Hematopoietic multipotent progenitor cell treated with erythropoietin and hydrocortisone succinate and interleukin-3 and kit ligand, for 15 days (in vitro differentiated cells): ENCODE data around the gene FAM184A.
"Not testable (repeated sequence)": the region's sequence is repeated elsewhere in the genome, so short reads cannot be mapped to it uniquely, and the experiment has no call there.

Experiments
- DNase-seq: peaks from one replicate; pipeline ENCODE4 v3.0.0-alpha.2; 2015; ENCODE audit warnings: low spot score

The FAM184A gene, protein sequence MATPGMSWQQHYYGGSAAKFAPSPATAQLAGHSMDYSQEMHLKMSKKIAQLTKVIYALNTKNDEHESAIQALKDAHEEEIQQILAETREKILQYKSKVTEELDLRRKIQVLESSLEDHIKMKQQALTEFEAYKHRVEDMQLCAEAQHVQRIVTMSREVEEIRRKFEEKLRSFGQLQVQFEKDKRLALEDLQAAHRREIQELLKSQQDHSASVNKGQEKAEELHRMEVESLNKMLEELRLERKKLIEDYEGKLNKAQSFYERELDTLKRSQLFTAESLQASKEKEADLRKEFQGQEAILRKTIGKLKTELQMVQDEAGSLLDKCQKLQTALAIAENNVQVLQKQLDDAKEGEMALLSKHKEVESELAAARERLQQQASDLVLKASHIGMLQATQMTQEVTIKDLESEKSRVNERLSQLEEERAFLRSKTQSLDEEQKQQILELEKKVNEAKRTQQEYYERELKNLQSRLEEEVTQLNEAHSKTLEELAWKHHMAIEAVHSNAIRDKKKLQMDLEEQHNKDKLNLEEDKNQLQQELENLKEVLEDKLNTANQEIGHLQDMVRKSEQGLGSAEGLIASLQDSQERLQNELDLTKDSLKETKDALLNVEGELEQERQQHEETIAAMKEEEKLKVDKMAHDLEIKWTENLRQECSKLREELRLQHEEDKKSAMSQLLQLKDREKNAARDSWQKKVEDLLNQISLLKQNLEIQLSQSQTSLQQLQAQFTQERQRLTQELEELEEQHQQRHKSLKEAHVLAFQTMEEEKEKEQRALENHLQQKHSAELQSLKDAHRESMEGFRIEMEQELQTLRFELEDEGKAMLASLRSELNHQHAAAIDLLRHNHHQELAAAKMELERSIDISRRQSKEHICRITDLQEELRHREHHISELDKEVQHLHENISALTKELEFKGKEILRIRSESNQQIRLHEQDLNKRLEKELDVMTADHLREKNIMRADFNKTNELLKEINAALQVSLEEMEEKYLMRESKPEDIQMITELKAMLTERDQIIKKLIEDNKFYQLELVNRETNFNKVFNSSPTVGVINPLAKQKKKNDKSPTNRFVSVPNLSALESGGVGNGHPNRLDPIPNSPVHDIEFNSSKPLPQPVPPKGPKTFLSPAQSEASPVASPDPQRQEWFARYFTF

GRCh38 chr6:119078376-119079282, at the start of gene FAM184A:
Gene FAM184A (minus strand): TSS chr6:119078664. CDS start chr6:119078299, 365 bp downstream.
- peak; percentile 40 for DNase-seq

DNA sequence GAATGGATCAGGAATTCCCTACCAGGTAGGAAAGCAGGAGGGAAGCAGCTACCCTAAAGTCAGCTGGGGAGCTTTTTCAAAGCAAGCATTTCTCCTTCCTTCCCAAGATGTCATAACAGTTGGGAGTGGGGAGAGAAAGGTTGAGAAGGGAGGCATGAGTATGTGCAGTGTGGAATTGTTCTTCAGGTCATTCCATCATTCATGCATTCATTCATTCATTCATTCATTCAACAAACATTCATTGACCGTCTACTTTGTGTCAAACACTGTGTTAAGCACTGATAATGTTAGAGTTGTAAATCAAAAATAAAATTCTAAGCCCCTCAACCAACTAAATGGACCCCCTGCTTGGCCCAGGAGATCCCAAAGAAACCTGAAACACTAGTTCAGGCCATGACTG, 49.2 kb upstream of the FAM184A start:
- no peak for DNase-seq

DNA sequence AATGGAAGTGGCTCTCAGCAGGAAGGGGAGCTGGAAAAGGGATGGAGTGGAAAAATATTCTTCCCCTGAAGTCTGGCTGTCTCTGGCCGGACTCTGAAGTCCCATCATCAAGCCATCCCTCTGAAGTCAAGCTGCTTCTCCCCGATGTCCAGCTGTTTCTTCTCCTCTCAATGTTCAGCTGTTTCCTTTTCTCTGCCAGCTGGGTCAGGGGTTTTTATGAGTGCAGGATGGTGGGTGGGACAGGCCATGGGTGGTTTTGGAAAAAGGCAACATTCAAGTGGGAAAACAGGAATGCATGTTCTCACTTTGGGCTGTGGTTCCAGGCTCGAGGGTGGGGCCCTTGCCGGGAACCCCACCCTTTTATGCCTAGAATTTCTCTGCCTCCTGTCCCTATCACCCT, 48.4 kb upstream of the FAM184A start:
- no peak for DNase-seq

GRCh38 chr6:119126140-119126539, 47.7 kb upstream of the FAM184A start:
- DNase-seq, result no peak

DNA sequence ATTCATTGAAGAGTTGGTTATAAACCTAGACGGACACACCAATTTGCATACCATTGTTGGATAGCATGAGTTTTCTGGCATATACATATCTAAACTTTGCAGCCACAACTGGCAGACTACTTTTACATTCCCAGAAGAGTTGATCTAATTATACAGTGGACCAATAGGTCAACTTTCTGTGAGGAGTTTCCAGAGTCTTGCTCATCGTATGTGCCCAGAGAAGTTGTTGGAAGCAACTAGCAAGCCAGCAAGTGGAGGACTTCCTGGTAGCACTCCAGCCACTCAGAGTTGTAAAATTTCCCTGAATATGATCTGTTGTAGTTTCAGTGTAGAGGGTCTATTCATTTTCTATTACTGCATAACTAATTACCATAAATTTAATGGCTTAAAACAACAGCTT, 47.1 kb upstream of the FAM184A start:
- no peak for DNase-seq

DNA sequence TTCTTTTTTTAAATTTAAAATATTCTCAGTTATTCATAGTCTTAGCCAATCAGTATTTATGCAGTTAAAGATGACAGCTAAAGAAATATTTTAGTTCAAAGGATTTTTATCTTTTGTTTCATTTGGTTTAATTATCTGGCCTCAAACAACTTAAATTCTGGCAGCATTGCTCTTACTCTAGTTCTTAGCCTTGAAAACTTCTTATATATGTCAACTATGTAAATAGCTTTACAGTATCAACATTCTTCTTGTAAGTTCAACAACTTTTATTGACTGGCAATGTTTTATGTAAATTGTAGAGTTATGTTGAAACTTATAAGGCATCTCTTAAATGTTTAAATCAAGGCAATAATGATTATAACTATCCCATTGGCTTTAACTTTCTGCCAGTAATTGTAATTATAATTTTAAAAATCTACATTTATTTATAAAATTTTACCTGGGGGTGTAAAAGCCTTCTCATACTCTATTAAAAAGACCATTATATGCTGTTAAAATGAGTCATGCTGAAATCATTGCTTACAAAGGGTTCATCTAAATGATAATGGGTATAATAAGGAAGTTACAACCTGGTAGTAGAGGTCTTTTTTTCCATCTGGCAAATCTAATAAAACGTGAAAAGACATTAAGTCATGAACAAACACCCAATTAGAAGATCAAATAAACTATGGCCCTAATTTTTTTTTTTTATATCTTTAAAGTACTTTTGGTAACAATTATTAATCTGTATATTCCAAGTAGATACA, 45.8 kb upstream of the FAM184A start:
- DNase-seq, result no peak

DNA sequence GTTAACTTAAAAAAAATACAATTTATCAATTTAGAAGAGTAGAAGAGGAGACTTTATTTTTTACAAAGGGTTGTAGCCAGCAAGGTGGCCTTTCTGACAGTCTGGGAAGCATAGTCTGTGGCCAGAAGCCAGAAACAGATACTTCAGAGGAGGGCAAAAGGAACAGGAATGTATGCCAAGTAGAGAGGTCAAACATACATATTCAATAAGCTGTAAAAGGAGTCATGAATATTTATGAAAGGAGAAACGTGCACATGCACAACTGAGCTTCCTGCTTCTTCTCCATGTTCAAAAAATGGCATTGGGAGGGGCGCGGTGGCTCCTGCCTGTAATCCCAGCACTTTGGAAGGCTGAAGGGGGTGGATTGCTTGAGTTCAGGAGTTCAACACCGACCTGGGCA, 43.9 kb upstream of the FAM184A start:
- DNase-seq, result no peak

- DNase-seq, result no peak
Measured at GRCh38 chr6:119121367-119121766, 42.9 kb upstream of the FAM184A start.

- no peak for DNase-seq
Measured at GRCh38 chr6:119119989-119120388, 41.5 kb upstream of the FAM184A start.

DNA sequence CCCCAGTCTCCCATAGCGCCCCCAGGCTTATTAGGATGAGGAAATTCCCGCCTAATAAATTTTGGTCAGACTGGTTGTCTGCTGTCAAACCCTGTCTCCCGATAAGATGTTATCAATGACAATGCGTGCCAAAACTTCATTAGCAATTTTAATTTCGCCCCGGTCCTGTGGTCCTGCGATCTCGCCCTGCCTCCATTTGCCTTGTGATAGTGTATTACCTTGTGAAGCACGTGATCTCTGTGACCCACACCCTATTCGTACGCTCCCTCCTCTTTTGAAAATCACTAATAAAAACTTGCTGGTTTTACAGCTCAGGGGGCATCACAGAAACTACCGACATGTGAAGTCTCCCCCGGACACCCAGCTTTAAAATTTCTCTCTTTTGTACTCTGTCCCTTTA, 40.6 kb upstream of the FAM184A start:
- DNase-seq, result not testable (repeated sequence)

GRCh38 chr6:119116712-119117281, 38.3 kb upstream of the FAM184A start:
- no peak for DNase-seq

DNA sequence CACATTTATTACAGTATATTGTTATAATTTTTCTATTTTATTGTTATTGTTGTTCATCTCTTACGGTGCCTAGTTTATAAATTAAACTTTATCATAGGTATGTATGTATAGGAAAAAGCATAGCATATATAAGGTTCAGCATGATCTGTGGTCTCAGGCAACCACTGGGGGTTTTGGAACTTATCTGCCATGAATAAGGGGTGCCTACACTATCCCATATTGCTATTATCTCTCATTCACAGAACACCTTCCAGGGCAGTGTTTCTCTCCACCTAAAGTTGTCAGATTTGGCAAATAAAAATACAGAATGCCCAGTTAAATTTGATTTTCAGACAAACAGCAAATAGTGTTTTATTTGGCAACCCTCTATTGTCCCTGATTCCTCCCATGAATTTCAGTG, 35.5 kb upstream of the FAM184A start:
- no peak for DNase-seq

- DNase-seq, result no peak
Measured at GRCh38 chr6:119112812-119113530, 34.5 kb upstream of the FAM184A start.

DNA sequence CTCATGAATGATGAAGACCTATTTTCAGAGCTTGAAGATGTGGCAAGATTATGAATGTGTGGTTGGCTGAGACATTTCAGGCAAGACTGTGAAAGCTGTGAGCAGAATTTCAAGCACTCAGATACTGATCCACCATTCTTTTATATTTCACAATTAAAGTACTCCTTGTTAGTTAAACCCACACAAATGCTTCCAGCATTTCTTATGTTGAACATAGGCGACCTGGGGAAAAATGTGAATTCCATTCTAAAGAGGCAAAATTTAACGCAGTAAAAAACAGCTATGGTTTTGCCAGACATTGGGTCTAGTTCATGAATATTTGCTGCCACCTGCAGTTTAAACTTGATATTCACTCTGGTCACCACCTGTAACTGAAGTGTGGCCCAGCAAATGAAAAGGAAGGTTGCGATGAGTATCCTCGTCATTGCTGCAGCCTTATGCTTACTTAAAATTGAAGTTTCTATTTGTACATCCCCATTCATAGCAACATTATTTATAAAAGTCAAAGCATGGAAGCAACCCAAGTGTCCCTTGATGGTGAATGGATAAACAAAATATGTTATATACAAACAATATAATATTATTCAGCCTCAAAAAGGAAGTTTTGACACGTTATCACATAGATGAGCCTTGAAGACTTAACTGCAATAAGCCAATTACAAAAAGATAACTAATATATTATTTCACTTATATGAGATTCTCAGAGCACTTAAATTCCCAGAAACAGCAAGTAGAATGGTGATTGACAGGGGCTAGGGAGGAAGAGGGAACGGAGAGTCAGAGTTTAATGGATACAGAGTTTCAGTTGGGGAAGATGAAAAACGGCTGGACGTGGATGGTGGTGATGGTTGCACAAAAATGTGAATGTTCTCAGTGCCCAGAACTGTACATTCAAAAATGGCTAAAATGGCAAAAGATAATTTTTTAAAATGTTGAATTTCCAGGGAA, 32.4 kb upstream of the FAM184A start:
- peak; percentile 51 for DNase-seq

DNA sequence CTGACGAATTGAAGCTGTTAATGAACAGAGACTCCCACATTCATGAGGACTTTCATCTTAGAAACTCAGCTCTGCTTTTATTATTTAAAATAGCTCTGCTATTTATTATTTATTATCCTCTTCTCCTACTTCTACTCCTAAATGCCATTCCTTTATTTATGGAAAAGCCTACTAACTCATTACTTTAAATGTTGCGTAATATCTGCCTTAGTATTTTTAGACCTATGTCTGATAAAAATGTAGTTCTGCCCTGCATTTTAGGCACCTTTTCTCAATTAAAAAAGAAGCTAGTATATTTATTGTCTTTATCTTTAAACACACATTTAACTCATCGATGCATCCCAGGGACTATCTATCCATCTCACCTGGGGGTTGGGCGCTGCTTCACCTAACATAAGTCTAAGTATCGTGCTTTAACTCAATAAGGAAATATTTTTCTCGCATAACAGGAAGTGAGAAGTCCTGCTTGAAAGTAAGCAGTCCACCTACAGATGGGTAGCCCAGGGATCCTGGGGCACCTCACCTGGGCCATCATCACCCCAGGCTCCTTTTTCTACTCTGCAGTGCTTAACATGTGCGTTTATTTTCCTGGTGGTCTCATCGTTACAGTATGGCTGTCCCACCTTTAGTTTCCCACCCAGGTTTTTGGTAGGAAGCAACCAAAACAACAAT, 31.3 kb upstream of the FAM184A start:
- no peak for DNase-seq

GRCh38 chr6:119108076-119108475, 29.6 kb upstream of the FAM184A start:
- DNase-seq, result no peak

- no peak for DNase-seq
Measured at GRCh38 chr6:119105282-119105681, 26.8 kb upstream of the FAM184A start.

- DNase-seq, result no peak
Measured at GRCh38 chr6:119102901-119103300, 24.4 kb upstream of the FAM184A start.
